Cerebellar nuclear complex (tissue), 1 donor: Measurements from ENCODE around the gene PPM1E.
"Not testable (repeated sequence)": the region's sequence is repeated elsewhere in the genome, so short reads cannot be mapped to it uniquely, and the experiment has no call there.

Experiments
- DNase-seq, 2 experiments: peaks; one replicate each; lab custom pipeline; 2025; lab: John Stamatoyannopoulos, UW

The PPM1E gene

DNA sequence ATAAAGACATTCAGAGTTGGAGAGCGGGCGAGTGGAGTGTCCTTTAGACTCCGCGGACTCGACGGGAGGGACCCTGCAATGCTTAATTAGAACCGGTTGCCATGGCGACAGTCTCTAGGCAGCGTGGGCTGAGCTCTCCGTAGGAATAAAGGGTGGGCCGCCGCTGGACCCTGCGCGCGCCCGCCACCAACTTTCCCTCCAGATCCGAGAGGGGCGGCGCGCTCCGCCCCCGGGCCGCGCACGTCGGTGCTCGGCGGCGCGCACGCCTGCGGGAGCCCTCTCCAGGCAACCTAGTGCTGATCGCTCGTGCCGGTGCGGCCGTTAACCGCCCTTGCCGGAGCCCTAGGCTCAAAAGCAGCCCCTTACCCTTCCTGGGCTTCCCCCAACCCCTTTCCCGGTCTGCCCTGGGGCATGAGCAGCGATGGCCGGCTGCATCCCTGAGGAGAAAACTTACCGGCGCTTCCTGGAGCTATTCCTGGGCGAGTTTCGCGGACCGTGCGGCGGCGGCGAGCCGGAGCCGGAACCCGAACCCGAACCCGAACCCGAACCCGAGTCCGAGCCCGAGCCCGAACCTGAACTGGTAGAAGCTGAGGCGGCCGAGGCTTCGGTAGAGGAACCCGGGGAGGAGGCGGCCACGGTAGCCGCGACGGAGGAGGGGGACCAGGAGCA lies at the start of gene PPM1E:
Gene PPM1E (plus strand): TSS at position 278 of the 669 bp plus-strand sequence.
- peak in 1 of 2 experiments; percentile 15 for DNase-seq

- DNase-seq, result no peak
Measured at GRCh38 chr17:58706351-58707140, 49.1 kb upstream of the PPM1E start.

DNA sequence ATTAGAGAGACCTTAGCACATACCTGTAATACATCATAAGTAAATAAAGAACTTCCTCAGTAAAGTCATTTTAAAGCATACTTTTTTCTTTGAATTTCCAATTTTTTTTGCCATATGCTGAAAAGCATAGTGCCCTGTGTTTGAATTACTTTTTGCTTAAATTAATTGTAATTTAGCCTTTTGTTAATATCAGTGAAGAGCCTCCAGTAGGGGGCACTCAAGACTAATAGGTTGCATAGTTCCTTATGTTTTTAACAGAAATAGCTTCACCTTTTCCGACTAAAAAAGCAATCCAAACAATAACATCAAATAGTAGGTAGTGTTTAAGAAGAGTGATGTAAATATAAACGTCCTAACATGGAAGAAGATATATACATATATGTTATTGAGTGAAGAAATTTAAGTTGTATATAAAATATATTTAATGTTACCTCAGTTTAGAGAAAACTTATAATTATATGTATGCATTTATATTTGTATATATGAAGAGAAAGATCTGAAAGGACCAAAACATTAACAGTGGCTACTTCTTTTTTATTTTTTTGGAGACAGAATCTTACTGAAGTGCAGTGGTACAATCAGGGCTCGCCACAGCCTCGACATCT lies 44.6 kb upstream of the PPM1E start:
- DNase-seq, result no peak

- no peak for DNase-seq
Measured at GRCh38 chr17:58722274-58722673, 33.4 kb upstream of the PPM1E start.

- DNase-seq, result no peak
Measured at GRCh38 chr17:58722696-58723095, 33.0 kb upstream of the PPM1E start.

DNA sequence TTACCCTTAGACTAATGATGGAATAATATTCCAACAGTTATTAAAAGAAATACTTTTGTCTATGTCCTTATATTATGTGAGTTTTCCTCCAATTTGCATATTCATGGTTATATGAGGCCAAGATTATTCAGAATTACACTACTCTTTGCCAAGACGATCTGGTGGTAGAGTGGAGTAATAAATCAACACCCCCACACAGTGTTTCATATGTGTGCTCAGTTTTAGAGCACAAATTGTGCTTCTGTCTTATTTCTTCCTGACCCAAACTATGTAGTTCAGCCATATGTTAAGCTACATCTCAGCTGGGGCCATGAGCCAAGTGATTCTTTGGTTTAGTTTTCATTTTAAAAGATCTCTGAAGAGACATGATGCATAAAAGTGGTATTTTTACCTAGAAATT lies 26.9 kb upstream of the PPM1E start:
- no peak for DNase-seq

- no peak for DNase-seq
Measured at GRCh38 chr17:58730937-58731336, 24.7 kb upstream of the PPM1E start.

DNA sequence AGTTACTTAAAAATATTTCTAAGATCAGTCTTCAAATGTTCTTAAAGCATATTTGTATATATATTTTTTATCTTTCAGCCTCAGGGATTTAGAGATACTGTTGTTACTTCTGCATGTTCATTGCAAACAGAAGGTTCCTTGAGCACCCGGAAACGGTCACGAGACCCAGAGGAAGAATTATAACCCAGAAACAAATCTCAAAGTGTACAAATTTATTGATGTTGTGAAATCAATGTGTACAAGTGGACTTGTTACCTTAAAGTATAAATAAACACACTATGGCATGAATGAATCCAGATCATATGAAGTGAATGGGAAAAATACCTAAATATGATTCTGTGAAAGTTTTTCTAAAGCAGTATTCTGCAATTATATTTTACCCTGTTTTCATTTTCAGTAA lies 21.6 kb upstream of the PPM1E start:
- DNase-seq, result no peak

- no peak for DNase-seq
Measured at GRCh38 chr17:58734811-58735210, 20.8 kb upstream of the PPM1E start.

- no peak for DNase-seq
Measured at GRCh38 chr17:58741121-58741625, 14.5 kb upstream of the PPM1E start.

- DNase-seq, result no peak
Measured at GRCh38 chr17:58747674-58748073, 8.0 kb upstream of the PPM1E start.

- DNase-seq, result not testable (repeated sequence)
Measured at GRCh38 chr17:58749627-58750026, 6.0 kb upstream of the PPM1E start.

DNA sequence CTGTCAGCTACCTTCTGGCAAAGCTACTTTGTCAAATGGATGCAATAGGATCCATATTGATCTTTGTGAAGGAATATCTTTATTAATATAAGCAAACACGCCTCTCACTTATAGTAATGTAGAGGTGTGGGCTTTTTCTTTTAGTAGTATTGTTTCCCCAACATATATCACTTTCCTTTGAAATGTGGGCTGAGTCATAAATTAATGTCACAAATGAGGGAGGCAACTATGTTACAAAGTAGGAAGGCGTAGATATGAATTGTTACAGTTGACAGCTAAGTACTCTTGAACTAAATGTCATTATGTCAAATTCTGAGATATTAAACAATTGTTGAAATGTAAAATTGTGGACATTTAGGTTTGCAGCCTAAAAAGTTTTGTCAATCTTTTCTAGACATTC lies 2.6 kb upstream of the PPM1E start:
- no peak for DNase-seq

GRCh38 chr17:58755269-58755576 lies 431 bp upstream of the PPM1E start:
- DNase-seq, result no peak

- peak in 1 of 2 experiments; percentile 32 for DNase-seq
Measured at GRCh38 chr17:58756246-58757161, 850 bp downstream of the PPM1E start.

DNA sequence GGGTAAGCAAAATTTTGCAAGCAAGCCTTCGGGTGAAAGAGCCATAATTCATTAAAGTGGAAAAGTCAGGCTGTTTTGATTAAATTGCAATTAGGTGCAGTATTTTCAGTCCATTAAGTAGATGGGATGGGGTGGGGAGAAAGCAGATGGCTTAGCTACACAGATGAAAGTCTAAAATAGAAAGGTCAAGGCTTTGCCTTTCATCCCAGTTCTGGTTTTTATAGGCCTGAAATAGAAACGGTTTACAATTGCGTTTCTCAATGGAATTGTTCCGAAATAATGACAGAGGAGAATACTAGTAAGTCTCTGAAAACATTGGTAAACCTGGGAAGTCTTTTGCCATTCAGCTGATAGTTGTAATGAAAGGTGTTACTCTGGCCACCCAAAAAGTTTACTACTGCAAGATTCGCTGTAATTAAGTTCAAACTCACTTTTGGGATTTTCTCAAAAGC lies 1.5 kb downstream of the PPM1E start:
- DNase-seq, result no peak

DNA sequence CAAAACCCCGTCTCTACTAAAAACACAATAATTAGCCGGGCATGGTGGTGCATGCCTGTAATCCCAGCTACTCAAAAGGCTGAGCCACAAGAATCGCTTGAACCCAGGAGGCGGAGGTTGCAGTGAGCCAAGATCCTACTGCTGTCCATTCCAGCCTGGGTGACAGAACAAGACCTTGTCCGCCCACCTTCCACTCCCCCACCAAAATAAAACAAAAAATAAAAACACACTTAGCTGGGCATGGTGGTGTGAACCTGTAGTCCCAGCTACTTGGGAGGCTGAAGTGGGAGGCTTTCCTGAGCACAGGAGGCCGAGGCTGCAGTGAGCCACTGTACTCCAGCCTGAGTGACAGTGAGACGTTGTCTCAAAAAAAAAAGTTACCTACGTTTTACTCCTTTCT lies 3.2 kb downstream of the PPM1E start:
- no peak for DNase-seq

GRCh38 chr17:58759522-58759921 lies 3.9 kb downstream of the PPM1E start:
- DNase-seq, result no peak

- no peak for DNase-seq
Measured at GRCh38 chr17:58760248-58760647, 4.6 kb downstream of the PPM1E start.

- DNase-seq, result no peak
Measured at GRCh38 chr17:58763263-58763662, 7.6 kb downstream of the PPM1E start.

DNA sequence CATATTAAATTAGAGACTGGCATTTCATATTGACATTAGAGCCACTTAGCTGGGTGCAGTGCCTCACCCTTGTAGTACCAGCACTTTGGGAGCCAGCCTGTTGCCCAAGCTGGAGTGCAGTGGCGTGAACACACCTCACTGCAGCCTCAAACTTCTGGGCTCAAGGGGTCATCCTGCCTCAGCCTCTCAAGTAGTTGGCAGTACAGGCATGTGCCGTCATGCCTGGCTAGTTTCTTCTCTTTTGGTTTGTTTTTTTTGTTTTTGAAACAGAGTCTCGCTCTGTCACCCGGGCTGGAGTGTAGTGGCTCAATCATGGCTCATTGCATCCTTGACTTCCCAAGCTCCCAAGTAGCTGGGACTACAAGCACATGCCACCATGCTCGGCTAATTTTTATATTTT lies 8.7 kb downstream of the PPM1E start:
- DNase-seq, result no peak

- not testable (repeated sequence) for DNase-seq
Measured at GRCh38 chr17:58778482-58778881, 22.8 kb downstream of the PPM1E start.
